BE2C (cell line): ENCODE data around the gene SEPHS1.

Experiments used
- DNase-seq: peaks from one replicate; pipeline ENCODE4 v3.0.0-alpha.2; 2020
- H3K27me3 ChIP-seq: fragments of 250-450 bp; sonication (Bioruptor Pico); 2 replicates; pipeline ENCODE4 v1.5.1; 2020; ENCODE audit warnings: mild to moderate bottlenecking
- H3K36me3 ChIP-seq: fragments of 250-450 bp; sonication (Bioruptor Pico); 2 replicates; pipeline ENCODE4 v1.5.1; 2020; ENCODE audit warnings: mild to moderate bottlenecking
- H3K4me1 ChIP-seq: fragments of 250-450 bp; sonication (Bioruptor Pico); 2 replicates; pipeline ENCODE4 v1.5.1; 2020
- H3K4me3 ChIP-seq: 2 replicates; pipeline ENCODE4 v1.5.1; 2011; ENCODE audit warnings: low read depth, low read length
- H3K9me3 ChIP-seq: fragments of 250-450 bp; sonication (Bioruptor Pico); 2 replicates; pipeline ENCODE4 v1.5.1; 2020
- CTCF ChIP-seq: IDR thresholded peaks from 2 replicates; pipeline ENCODE4 v1.5.1; 2012; ENCODE audit warnings: mild to moderate bottlenecking, low read depth, low read length

Gene SEPHS1

GRCh38 chr10:13317474-13317873 lies 30.6 kb downstream of the SEPHS1 start:
- Histone ChIP-seq H3K9me3 (no peaks in the 10 kb centered on the region), H3K4me3 (no peak overlapping the region), H3K36me3 (peaks cover 15% of the 10 kb centered on the region), H3K27me3 (no peaks in the 10 kb centered on the region), H3K4me1 (no peaks in the 10 kb centered on the region)
- TF ChIP-seq CTCF, result no peak
- DNase-seq, result no peak

GRCh38 chr10:13316635-13317311 lies 31.3 kb downstream of the SEPHS1 start:
- H3K4me1 ChIP-seq, result no peaks in the 10 kb centered on the region
- no peaks in the 10 kb centered on the region for H3K27me3 ChIP-seq
- no peak for DNase-seq
- H3K4me3 ChIP-seq, result no peak overlapping the region
- TF ChIP-seq CTCF, result no peak
- no peaks in the 10 kb centered on the region for H3K9me3 ChIP-seq
- peaks cover 11% of the 10 kb centered on the region for H3K36me3 ChIP-seq

- H3K4me3 ChIP-seq, result no peak overlapping the region
- DNase-seq, result no peak
- no peaks in the 10 kb centered on the region for H3K4me1 ChIP-seq
- H3K9me3 ChIP-seq, result no peaks in the 10 kb centered on the region
- H3K36me3 ChIP-seq, result peaks cover 7% of the 10 kb centered on the region
- TF ChIP-seq CTCF, result no peak
- H3K27me3 ChIP-seq, result no peaks in the 10 kb centered on the region
Observed at GRCh38 chr10:13315361-13315760, 32.7 kb downstream of the SEPHS1 start.

GRCh38 chr10:13311177-13311575 lies 36.9 kb downstream of the SEPHS1 start:
- no peak for TF ChIP-seq CTCF
- H3K9me3 ChIP-seq, result no peaks in the 10 kb centered on the region
- DNase-seq, result no peak
- H3K4me1 ChIP-seq, result no peaks in the 10 kb centered on the region
- no peaks in the 10 kb centered on the region for H3K36me3 ChIP-seq
- H3K4me3 ChIP-seq, result no peak overlapping the region
- no peaks in the 10 kb centered on the region for H3K27me3 ChIP-seq

- Histone ChIP-seq H3K4me1 (no peaks in the 10 kb centered on the region), H3K36me3 (no peaks in the 10 kb centered on the region), H3K4me3 (no peak overlapping the region), H3K9me3 (no peaks in the 10 kb centered on the region), H3K27me3 (no peaks in the 10 kb centered on the region)
- no peak for DNase-seq
- TF ChIP-seq CTCF, result no peak
Observed at GRCh38 chr10:13310518-13311176, 37.4 kb downstream of the SEPHS1 start.

- no peak for TF ChIP-seq CTCF
- Histone ChIP-seq H3K9me3 (no peaks in the 10 kb centered on the region), H3K36me3 (no peaks in the 10 kb centered on the region), H3K27me3 (no peaks in the 10 kb centered on the region), H3K4me3 (no peak overlapping the region), H3K4me1 (no peaks in the 10 kb centered on the region)
- no peak for DNase-seq
Observed at GRCh38 chr10:13309792-13310191, 38.3 kb downstream of the SEPHS1 start.
